Measurements from ENCODE around the gene PTCD1. TPM values are rescaled to one million over a fixed set of nuclear protein-coding genes. Genes with fewer than 3 reads are reported as not detected.

PTCD1 gene
- total and polyA plus RNA-seq, 10 donors = 2.1 to 17.5 (median 5.3) TPM

DNA sequence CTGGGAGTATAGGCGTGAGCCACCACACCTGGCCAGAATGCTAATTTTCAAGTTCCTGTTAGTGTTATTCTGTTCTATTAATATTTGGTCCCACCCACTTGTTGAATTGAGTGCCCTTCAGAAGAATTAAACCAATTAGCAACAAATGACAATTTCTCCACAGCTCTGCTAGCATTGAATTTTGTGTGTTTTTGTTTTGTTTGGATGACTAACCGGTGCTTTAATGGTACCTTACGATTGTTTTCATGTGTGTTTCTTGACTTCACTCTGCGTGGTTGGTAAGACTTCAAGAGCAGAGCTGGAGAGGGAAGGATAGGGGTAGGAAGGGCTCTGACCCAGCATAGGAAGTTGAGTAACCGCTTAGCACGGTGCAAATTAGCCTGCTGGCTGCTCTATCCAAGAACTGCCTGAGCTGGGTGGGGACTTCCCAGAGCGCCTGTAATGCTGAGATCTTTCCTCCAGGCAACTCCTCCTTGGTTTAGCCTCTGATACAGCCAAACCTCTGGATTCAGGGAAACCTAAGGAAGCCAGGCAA is 59.5 kb downstream of the PTCD1 start:
- Histone ChIP-seq H3K27ac (peak overlapping the region; percentile 88 to 99 (median 94)), H3K27me3 (replicated peaks in 1 of 7) (no peaks in the 10 kb centered on the region), H3K9me3 (no peaks in the 10 kb centered on the region), H3K4me3 (peak overlapping the region in 7 of 8 donors; percentile 18 to 59 (median 35)), H3K4me1 (peaks cover 55 to 91% (median 89%) of the 10 kb centered on the region in 6 donors), H3K36me3 (peaks cover 0 to 63% (median 19%) of the 10 kb centered on the region in 6 donors)
- intact Hi-C loops (cut with DNase I; ENCODE audit: low total_unique reads) = no loop called here
- WGBS, 5 donors = 4 to 11% (median 7%) methylated on average over 7 of the region's 7 CpGs
- TF ChIP-seq, protein P1, sequence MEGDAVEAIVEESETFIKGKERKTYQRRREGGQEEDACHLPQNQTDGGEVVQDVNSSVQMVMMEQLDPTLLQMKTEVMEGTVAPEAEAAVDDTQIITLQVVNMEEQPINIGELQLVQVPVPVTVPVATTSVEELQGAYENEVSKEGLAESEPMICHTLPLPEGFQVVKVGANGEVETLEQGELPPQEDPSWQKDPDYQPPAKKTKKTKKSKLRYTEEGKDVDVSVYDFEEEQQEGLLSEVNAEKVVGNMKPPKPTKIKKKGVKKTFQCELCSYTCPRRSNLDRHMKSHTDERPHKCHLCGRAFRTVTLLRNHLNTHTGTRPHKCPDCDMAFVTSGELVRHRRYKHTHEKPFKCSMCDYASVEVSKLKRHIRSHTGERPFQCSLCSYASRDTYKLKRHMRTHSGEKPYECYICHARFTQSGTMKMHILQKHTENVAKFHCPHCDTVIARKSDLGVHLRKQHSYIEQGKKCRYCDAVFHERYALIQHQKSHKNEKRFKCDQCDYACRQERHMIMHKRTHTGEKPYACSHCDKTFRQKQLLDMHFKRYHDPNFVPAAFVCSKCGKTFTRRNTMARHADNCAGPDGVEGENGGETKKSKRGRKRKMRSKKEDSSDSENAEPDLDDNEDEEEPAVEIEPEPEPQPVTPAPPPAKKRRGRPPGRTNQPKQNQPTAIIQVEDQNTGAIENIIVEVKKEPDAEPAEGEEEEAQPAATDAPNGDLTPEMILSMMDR (IDR thresholded peaks at IDR 0.05 in 8 of 11, conservative IDR thresholded peaks at IDR 0.05 in 3 of 11) = peak in 4 of 11 experiments; percentile 10 to 39 (median 27)
- peak in 1 of 3 donors; percentile 77 for TF ChIP-seq POLR2AphosphoS5 (IDR thresholded peaks at IDR 0.05)
- TF ChIP-seq POLR2A (IDR thresholded peaks at IDR 0.05) = peak in 1 of 3 donors; percentile 10
- peak; percentile 83 for DNase-seq

DNA sequence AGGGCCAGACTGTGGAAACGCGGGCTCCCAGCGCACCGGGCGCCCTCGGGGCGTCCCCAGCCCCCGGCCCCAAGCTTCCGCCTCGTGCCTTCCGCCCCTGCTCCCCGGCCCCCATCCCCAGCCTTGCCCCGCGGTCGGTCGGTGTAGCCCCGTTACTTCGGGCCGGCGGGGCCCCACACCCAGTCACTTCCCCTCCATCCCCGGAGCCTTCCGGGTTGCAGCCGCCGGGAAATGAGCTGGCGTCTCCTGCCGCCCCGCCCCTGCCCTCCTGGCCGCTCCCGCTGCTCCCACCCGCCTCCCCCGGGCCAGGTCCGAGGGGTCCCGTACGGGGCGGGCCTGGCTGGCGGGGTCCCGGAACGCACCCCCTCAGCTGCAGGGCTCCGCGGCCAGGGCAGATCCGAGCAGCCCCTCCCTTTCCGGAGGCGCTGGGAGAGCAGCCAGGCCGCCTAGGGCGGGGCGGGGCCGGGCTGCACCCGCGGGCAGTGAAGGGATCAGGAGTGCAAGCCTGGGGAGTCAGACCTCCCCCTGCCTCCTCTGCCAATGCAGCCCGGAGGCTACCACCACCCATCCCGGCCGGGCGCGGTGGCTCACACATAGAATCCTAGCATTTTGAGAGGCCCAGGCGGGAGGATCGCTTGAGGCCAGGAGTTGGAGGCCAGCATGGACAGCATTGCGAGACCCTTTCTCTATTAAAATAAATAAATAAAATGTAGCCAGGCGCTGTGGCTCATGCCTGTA is 63.4 kb downstream of the PTCD1 start:
- TF ChIP-seq, protein P1 (IDR thresholded peaks at IDR 0.05 in 8 of 11, conservative IDR thresholded peaks at IDR 0.05 in 3 of 11) = no peak
- TF ChIP-seq POLR2AphosphoS5 (IDR thresholded peaks at IDR 0.05) (peak; percentile 84 to 93 (median 86)), POLR2A (IDR thresholded peaks at IDR 0.05) (peak in 1 of 3 donors; percentile 2)
- Histone ChIP-seq H3K27me3 (replicated peaks in 1 of 7) (no peaks in the 10 kb centered on the region), H3K4me1 (peaks cover 39 to 74% (median 63%) of the 10 kb centered on the region in 6 donors), H3K9me3 (no peaks in the 10 kb centered on the region), H3K36me3 (peaks cover 0 to 30% (median 16%) of the 10 kb centered on the region in 6 donors), H3K27ac (peak overlapping the region; percentile 89 to 99 (median 94)), H3K4me3 (peak overlapping the region; percentile 88 to 100 (median 96))
- 4 to 17% (median 9%) methylated on average over 10 to 58 of the region's 58 CpGs for WGBS, 5 donors
- intact Hi-C loops (cut with DNase I; ENCODE audit: low total_unique reads) = no loop called here
- peak; percentile 96 for DNase-seq

DNA sequence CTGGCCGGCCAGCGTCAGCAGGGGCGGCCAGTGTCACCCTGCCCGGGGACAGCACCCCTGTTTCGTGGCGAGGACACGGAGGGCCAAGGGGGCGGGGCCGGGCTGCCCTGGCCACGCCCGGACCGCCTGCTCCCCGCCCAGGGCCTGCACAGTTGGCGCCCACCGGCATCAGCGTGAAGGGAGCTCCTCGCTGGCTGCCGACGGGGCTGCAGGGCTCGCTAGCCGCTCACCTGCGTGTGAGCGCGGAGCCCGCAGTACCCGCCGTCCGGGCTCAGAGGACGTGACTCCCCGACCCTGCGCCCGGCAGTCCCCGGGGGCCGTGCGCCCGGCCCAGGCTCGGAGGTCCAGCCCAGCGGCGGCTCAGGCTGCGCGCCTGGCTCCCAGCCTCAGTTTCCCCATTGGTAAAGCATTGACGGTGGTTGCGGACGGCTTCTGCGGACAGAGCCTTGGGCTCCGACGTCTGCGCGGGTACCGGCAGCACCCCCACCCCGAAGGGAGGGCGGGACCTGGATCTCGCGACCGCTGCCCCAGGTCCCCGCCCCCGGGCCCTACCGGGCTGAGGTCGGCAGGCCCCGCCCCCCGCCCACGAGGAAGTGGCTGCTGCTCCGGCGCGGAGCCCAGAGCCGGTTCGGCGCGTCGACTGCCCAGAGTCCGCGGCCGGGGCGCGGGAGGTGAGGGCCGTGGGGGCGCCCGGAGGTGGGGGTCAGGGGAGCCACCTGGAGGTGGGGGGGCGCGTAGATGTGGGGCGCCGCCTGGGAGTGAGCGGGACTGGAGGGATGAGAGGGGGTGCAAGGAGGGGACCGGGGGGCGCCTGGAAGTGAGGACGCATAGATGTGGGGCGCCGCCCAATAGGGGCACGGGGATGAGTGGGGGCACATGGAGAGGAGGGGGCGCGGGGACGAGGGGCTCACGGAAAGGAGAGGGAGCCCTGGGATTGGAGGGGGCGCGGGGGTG is 64.2 kb downstream of the PTCD1 start, which contains the start of gene ARPC1B:
Gene ARPC1B, plus strand, starts transcription at position 620 of the 954 bp plus-strand sequence. CDS start 10,985 bp downstream, outside the sequence.
- Histone ChIP-seq H3K4me3 (peak within 1 kb of the TSS; percentile 88 to 100 (median 96)), H3K4me1 (peaks cover 30 to 65% (median 55%) of the 10 kb centered on the region in 6 donors), H3K27me3 (replicated peaks in 1 of 7) (no peaks in the 10 kb centered on the region), H3K27ac (peak within 1 kb of the TSS; percentile 89 to 99 (median 94)), H3K9me3 (no peaks in the 10 kb centered on the region), H3K36me3 (peaks cover 0 to 34% (median 16%) of the 10 kb centered on the region in 6 donors)
- 1 to 2% (median 1%) methylated on average over 32 to 94 of the region's 95 CpGs for WGBS, 5 donors
- DNase-seq = peak; percentile 98
- TF ChIP-seq POLR2AphosphoS5 (IDR thresholded peaks at IDR 0.05) = peak; percentile 93 to 98 (median 94)
- TF ChIP-seq, protein P1 (IDR thresholded peaks at IDR 0.05 in 8 of 11, conservative IDR thresholded peaks at IDR 0.05 in 3 of 11) = no peak
- TF ChIP-seq POLR2A (IDR thresholded peaks at IDR 0.05) = peak in 2 of 3 donors; percentile 64 to 66
- intact Hi-C loops (cut with DNase I; ENCODE audit: low total_unique reads) = loop anchor here (5.0 kb wide), 1 partner anchor 33 kb away; the partner anchor contains the start of genes BUD31 and PDAP1

All from spleen (tissue), 11 donors.